HG02759 (cell line): ENCODE measurements around the gene ANKFY1.

Experiments
- ATAC-seq: cut with Tn5 transposase; IDR thresholded peaks from one replicate; pipeline ENCODE4 v1.9.1; 2021; ENCODE audit warnings: mild to moderate bottlenecking, moderate library complexity; ENCODE audit not compliant: unreplicated experiment

ANKFY1 gene

DNA sequence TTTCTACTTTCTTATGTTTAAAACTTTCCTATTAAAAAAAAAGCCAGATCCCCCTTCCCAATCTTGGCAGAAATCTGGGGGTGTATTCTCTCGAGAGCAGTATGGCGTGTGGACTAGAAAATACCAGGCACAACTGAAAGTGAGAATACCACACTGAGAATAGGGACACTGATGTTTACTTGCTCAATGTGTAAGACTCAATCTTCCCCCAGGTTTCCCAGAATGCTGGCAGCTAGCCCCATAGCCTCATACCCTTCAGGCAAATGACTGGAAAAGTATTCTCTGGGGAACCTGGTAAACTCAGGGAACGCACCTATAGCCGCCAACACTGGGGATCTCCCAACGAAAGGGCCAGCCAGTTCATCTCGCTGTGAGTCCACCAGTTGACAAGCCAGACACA is 136.2 kb downstream of the ANKFY1 start:
- ATAC-seq, result no peak

DNA sequence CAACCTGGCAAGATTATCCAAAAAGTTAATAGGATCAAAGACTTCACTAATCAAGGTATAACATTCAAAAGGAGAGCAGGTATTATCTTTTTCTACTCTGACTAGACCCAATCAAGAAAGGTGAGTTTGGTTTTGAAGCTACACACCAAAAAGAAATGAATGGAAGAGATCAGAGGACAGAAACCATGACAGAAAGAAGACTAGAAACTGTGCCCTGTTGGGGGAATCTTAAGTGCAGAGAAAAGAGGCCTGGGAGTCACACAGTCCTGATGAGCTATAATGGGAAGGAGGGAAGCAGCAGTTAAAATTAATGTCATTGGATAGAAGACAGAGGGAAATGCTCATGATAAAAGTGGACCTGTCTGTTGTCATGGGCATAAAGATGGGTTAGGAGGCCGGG is 138.2 kb downstream of the ANKFY1 start:
- ATAC-seq, result no peak

DNA sequence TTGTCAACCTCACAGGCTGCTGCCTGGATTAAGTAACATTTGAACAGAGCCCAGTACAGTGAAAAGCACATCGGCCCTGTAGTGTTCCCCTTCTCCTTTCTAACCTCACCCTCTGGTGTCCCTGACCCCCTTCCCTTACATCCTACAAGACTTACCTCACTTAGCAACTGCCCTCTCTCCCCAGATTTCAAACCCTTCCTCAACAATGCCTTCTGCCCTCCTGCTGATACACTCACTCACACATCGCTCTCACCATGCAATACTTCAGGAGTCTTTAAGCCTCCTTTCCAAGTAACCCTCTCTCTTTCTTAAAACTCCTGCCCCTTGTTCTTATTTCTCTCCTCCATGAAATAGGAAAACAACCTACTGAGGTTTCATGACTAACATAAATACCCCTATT is 138.8 kb downstream of the ANKFY1 start:
- ATAC-seq, result no peak

- no peak for ATAC-seq
Measured at GRCh38 chr17:4120332-4120731, 143.4 kb downstream of the ANKFY1 start.

GRCh38 chr17:4119299-4119698 is 144.5 kb downstream of the ANKFY1 start:
- no peak for ATAC-seq

- ATAC-seq, result no peak
Measured at GRCh38 chr17:4118015-4118743, 145.6 kb downstream of the ANKFY1 start.

GRCh38 chr17:4116516-4116915 is 147.3 kb downstream of the ANKFY1 start:
- no peak for ATAC-seq
